GM21526 (cell line): Measurements from ENCODE around the gene CDIPT.

Experiments used
- ATAC-seq: cut with Tn5 transposase; IDR thresholded peaks from one replicate; pipeline ENCODE4 v1.9.1; 2021; ENCODE audit warnings: moderate library complexity; ENCODE audit not compliant: unreplicated experiment, low FRiP score

CDIPT gene

GRCh38 chr16:29813644-29814562 lies 49.1 kb downstream of the CDIPT start:
- ATAC-seq, result no peak

- no peak for ATAC-seq
These were observed 50.0 kb downstream of the CDIPT start for GRCh38 chr16:29812754-29813643.

GRCh38 chr16:29811896-29812665 lies 50.9 kb downstream of the CDIPT start, which contains the start of gene PRRT2:
Gene PRRT2, plus strand, starts transcription at chr16:29812193. Its CDS starts 862 bp downstream, at chr16:29813055.
- ATAC-seq, result no peak

GRCh38 chr16:29811170-29811895 lies 51.7 kb downstream of the CDIPT start:
- ATAC-seq, result no peak

GRCh38 chr16:29810699-29811169 lies 52.3 kb downstream of the CDIPT start:
- ATAC-seq, result no peak

- no peak for ATAC-seq
These were observed 53.0 kb downstream of the CDIPT start for GRCh38 chr16:29809850-29810698.

- no peak for ATAC-seq
These were observed 53.8 kb downstream of the CDIPT start for GRCh38 chr16:29809031-29809747.
